Measurements from ENCODE around the gene NXPH2.

Gene NXPH2

DNA sequence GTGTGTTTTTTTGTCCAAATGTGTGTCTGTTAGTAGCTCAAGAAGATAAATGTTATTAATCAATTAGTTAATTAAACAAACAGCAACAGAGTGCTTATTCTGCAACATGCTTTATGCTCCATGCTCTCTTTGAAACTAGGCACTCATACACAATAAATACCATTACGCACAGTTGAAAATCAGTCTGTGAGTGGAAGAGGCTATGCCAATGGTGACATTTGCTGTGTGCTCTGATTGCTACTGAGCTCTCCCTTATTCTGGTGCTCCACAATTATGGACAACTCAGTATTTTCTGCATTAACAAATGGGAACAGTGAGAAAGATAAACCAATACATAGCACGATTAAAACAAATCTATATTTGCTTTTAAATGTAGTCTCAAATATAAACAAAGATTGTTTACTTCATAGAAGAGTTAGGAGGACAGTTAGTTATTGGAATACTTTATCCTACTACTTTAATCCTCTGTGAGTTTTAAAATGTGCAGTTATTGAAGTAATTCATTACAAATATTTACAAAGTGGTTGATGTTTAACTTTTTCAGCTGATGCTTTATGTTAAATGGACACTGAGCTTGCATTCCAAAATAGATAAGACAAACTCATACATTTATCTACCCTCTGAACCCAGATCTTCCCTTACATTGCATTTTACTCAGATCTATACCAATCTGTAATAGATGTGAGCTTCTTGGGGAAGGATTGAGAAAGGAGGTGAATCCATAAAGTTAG is 55.3 kb downstream of the NXPH2 start:
- H3K4me3 ChIP-seq (ENCODE audit: low read depth, low read length), result no peak overlapping the region
- TF ChIP-seq, protein P1, sequence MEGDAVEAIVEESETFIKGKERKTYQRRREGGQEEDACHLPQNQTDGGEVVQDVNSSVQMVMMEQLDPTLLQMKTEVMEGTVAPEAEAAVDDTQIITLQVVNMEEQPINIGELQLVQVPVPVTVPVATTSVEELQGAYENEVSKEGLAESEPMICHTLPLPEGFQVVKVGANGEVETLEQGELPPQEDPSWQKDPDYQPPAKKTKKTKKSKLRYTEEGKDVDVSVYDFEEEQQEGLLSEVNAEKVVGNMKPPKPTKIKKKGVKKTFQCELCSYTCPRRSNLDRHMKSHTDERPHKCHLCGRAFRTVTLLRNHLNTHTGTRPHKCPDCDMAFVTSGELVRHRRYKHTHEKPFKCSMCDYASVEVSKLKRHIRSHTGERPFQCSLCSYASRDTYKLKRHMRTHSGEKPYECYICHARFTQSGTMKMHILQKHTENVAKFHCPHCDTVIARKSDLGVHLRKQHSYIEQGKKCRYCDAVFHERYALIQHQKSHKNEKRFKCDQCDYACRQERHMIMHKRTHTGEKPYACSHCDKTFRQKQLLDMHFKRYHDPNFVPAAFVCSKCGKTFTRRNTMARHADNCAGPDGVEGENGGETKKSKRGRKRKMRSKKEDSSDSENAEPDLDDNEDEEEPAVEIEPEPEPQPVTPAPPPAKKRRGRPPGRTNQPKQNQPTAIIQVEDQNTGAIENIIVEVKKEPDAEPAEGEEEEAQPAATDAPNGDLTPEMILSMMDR (IDR thresholded peaks at IDR 0.05; ENCODE audit: low read depth, low read length), result no peak
- no peak for DNase-seq (ENCODE audit: low read depth, low spot score)
- in situ Hi-C loops (cut with HindIII; ENCODE audit: low sequenced_read_pairs), result no loop called here

DNA sequence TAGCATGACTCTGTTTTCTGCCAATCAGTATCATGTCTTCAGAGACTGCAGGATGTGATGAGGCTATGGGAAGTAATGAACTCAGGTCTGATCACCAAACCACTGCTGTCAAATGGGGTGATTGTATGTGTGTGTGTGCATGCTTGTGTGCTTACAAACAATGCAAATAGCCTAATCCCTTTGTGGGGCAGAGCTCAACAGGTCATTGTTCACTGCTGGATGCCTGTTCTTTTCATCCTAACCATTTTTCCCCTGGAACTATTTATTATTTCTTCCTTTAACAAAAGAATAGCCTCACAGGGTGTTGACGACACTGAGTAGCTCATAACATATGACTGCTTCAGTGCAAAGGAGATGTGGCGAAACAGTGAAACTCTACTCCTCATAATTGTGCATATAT is 55.9 kb downstream of the NXPH2 start:
- no peak for DNase-seq (ENCODE audit: low read depth, low spot score)
- H3K4me3 ChIP-seq (ENCODE audit: low read depth, low read length), result no peak overlapping the region
- in situ Hi-C loops (cut with HindIII; ENCODE audit: low sequenced_read_pairs), result no loop called here
- TF ChIP-seq, protein P1 (IDR thresholded peaks at IDR 0.05; ENCODE audit: low read depth, low read length), result no peak

DNA sequence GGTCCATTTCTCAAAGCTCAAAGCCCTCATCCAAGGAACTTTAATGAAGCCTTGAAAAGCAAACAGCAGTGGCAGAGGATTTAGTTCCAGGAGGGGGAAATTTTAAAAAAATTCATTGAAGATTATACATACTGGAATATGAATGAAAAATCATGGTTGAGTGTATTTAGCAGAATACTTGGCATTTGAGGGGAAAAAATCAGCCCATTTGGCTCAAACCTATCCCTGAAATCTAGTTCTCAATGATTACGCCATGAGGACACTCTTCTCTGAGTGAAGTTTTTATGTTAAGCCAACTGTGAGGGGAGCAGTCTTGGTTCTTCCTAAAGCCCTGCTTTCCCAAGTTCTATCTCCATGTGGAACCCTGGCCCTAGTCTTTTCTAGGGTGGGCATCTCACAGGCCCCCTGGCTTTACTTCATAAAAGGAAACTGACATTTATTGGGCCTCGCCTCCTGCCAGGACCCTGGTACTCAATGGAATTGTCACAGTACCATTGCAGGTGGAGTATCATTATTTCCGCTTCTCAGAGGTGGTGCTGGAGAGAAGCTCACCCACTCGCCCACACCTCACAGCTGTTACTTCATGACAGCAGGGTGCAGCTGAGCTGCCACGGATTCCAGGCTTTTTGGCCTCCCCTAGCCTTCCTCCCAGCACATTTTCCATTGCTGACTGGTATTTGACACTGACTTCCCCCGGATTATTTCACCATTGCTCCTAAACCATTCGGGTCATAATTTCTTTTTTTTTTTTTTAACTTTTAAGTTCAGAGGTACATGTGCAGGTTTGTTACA is 56.8 kb downstream of the NXPH2 start:
- H3K4me3 ChIP-seq (ENCODE audit: low read depth, low read length), result no peak overlapping the region
- in situ Hi-C loops (cut with HindIII; ENCODE audit: low sequenced_read_pairs), result no loop called here
- DNase-seq (ENCODE audit: low read depth, low spot score), result no peak
- TF ChIP-seq, protein P1 (IDR thresholded peaks at IDR 0.05; ENCODE audit: low read depth, low read length), result no peak

DNA sequence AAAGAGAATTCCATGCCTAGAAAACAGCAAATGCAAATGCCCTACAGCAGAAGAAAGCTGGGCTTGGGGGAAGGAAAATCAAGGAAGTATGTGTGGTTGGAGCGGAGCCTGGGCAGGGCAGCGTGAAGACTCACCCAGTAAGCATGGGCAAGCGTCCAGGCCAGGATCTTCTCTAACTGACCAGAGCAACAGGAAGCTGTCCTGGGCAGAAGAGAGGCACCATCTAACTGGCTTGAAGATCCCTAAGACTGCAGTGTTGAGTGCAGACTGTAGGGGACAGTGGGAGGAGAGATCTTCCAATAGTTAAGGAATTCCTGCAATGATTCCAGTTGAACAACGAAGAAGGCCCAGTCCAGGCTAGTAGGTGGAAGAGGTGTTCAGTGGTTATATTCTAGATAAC is 57.9 kb downstream of the NXPH2 start:
- TF ChIP-seq, protein P1 (IDR thresholded peaks at IDR 0.05; ENCODE audit: low read depth, low read length), result no peak
- in situ Hi-C loops (cut with HindIII; ENCODE audit: low sequenced_read_pairs), result no loop called here
- no peak overlapping the region for H3K4me3 ChIP-seq (ENCODE audit: low read depth, low read length)
- DNase-seq (ENCODE audit: low read depth, low spot score), result no peak

DNA sequence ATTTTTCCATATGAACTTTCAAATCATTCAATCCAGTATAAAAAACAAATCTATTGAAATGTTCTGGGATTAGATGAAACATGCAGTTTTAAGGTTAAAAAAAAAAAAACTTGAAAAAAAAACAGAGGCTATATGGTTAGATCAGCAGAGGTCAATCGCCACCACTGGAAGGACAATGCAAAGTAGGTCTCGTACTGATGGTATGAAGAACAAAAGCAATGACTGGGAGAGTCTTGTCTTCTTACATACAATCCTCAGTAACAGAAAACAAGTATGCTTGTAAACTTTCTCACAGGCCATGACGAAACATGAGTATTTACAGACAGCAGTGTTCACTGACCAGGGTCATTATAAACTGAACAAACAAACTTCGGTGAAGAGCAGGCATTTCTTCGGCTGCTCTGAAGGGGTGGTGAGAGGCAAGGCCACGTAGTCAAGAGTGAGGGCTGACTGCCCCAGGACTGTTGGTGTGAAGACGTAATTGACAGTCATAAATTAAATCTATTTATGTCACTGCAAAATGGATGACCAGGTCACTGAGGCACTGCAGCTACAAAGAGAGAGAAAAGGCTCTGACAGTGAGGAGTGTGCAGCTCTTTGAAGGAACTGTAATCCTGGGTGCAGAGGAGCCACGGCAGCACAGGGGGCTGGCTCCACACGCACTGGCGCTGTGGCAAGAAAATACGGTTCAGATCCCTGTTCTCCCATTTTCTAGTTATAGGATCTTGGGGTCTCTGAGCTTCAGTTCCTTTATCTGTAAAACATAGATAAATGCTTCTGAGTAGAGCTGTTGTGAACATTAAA is 60.0 kb downstream of the NXPH2 start:
- TF ChIP-seq, protein P1 (IDR thresholded peaks at IDR 0.05; ENCODE audit: low read depth, low read length), result no peak
- no peak overlapping the region for H3K4me3 ChIP-seq (ENCODE audit: low read depth, low read length)
- in situ Hi-C loops (cut with HindIII; ENCODE audit: low sequenced_read_pairs), result no loop called here
- DNase-seq (ENCODE audit: low read depth, low spot score), result no peak

DNA sequence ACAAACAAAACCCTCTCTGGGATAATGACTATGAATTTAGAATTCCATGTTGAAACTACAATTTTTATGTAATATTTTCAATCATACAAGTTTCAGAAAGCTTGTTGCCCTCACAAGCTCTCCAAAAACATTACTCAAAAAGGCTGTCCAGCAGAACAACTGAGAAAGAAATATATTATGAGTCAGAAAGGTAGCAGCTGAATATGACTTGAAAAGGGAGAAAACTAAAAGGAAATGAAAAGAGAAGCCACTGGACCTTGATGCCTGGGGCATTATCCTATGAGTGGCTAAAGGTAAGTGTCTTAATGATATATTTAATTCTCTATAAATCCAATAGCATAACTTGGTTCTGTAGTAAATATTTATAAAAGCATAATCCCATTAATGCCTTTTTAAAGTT is 61.8 kb downstream of the NXPH2 start:
- no peak overlapping the region for H3K4me3 ChIP-seq (ENCODE audit: low read depth, low read length)
- in situ Hi-C loops (cut with HindIII; ENCODE audit: low sequenced_read_pairs), result no loop called here
- no peak for DNase-seq (ENCODE audit: low read depth, low spot score)
- TF ChIP-seq, protein P1 (IDR thresholded peaks at IDR 0.05; ENCODE audit: low read depth, low read length), result no peak

Data from astrocyte of the spinal cord (primary cell).